Gastroesophageal sphincter (tissue), 4 donors: ENCODE measurements around the gene OS9. TPM values are rescaled to one million over a fixed set of nuclear protein-coding genes. Genes with fewer than 3 reads are reported as not detected.
A peak's percentile ranks its signal among the peaks of the same experiment; 100 is the strongest.
"Not testable (repeated sequence)": the region's sequence is repeated elsewhere in the genome, so short reads cannot be mapped to it uniquely, and the experiment has no call there.

Experiments used
- ATAC-seq: fragments of 150-250 bp; one replicate; pipeline ENCODE4 v1.9.1; 2016; ENCODE audit warnings: mild to moderate bottlenecking, moderate library complexity
- H3K27ac ChIP-seq, 4 donors: fragments of 200-600 bp; sonication (generic) in 3 of 4; 1 replicate in 3 of 4; 2 replicates in 1 of 4; pipeline ENCODE4 v1.5.1; 2016 to 2019
- H3K27me3 ChIP-seq: fragments of 200-600 bp; sonication (generic); one replicate; pipeline ENCODE4 v1.5.1; 2019
- H3K36me3 ChIP-seq, 2 donors: fragments of 200-600 bp; sonication (generic); one replicate each; pipeline ENCODE4 v1.5.1; 2019; ENCODE audit warnings: control low read depth in 1 of 2
- H3K4me1 ChIP-seq, 3 donors: fragments of 200-600 bp; sonication (generic); 1 replicate in 2 of 3; 2 replicates in 1 of 3; pipeline ENCODE4 v1.5.1; 2016 to 2019; ENCODE audit warnings: control low read depth in 2 of 3
- H3K4me3 ChIP-seq, 2 donors: fragments of 200-600 bp; sonication (generic); one replicate each; pipeline ENCODE4 v1.5.1; 2019; ENCODE audit warnings: mild to moderate bottlenecking in 1 of 2, moderate library complexity in 1 of 2
- H3K9me3 ChIP-seq, 3 donors: fragments of 200-600 bp; sonication (generic); one replicate each; pipeline ENCODE4 v1.5.1; 2017 to 2019; ENCODE audit warnings: control low read depth in 2 of 3
- EP300 ChIP-seq: sonication (generic); formaldehyde crosslinking; IDR thresholded peaks from one replicate; pipeline ENCODE4 v1.6.1; 2017; ENCODE audit warnings: antibody characterized with exemption, mild to moderate bottlenecking
- POLR2A ChIP-seq, 2 donors: fragments of 450-650 bp; IDR thresholded peaks; one replicate each; pipeline ENCODE4 v1.6.1; 2017; ENCODE audit warnings: antibody characterized with exemption in 2 of 2, mild to moderate bottlenecking in 2 of 2, moderate library complexity in 1 of 2
- POLR2AphosphoS5 ChIP-seq: sonication (generic); formaldehyde crosslinking; IDR thresholded peaks from one replicate; pipeline ENCODE4 v1.6.1; 2017; ENCODE audit warnings: antibody characterized with exemption
- WGBS, 2 donors: methylation state at CpG; one replicate each; pipeline ENCODE4 v1.1.5; 2018; ENCODE audit warnings: low coverage in 1 of 2; 5-methylcytosine and 5-hydroxymethylcytosine counted together
- total RNA-seq, 4 donors: library from RNA; depleted of rRNA; stranded (reverse); fragments of >200 nt; gene quantifications; one replicate each; pipeline ENCODE4 v1.1.0, GENCODE V29; 2016
- TF ChIP-seq, protein P1 (sequence below), 4 experiments: fragments of 200-600 bp in 2 of 4; fragments of 450-650 bp in 2 of 4; sonication (generic) in 1 of 4; IDR thresholded peaks; one replicate each; pipeline ENCODE4 v1.5.1; 2017 to 2019; ENCODE audit warnings: antibody characterized with exemption in 4 of 4, mild to moderate bottlenecking in 2 of 4, moderate library complexity in 2 of 4

OS9 gene
- total RNA-seq, 4 donors from 2014 or later, result 161 to 235 (median 186) TPM

DNA sequence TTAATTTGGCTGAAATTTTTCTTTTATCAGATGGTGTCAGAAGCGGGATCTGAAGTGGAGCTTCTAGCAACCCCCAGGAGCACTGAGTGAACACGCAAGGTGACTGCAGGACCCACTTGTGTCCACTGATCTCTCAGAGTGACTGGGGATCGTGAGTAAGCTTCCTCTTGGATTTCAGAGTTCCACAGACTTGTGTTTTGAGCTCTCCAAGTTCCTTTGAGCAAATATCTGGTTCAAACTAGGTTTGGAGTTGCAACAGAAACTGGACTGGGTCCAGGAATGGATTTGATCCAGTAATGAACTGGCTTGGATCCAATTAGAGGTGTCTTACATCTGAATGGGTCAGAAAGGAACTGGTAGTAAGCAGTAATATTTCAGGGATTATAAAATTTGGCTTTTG, 36.2 kb upstream of the OS9 start:
- Histone ChIP-seq H3K4me3 (no peak overlapping the region), H3K9me3 (no peaks in the 10 kb centered on the region), H3K27ac (no peak overlapping the region), H3K36me3 (no peaks in the 10 kb centered on the region), H3K4me1 (peaks cover 0 to 8% (median 0%) of the 10 kb centered on the region in 3 donors), H3K27me3 (no peaks in the 10 kb centered on the region)
- WGBS, 2 donors, result 46 to 54% methylated on average over 2 to 3 of the region's 3 CpGs
- TF ChIP-seq POLR2A (IDR thresholded peaks at IDR 0.05), result no peak
- peak; percentile 46 for TF ChIP-seq POLR2AphosphoS5
- TF ChIP-seq, protein P1, sequence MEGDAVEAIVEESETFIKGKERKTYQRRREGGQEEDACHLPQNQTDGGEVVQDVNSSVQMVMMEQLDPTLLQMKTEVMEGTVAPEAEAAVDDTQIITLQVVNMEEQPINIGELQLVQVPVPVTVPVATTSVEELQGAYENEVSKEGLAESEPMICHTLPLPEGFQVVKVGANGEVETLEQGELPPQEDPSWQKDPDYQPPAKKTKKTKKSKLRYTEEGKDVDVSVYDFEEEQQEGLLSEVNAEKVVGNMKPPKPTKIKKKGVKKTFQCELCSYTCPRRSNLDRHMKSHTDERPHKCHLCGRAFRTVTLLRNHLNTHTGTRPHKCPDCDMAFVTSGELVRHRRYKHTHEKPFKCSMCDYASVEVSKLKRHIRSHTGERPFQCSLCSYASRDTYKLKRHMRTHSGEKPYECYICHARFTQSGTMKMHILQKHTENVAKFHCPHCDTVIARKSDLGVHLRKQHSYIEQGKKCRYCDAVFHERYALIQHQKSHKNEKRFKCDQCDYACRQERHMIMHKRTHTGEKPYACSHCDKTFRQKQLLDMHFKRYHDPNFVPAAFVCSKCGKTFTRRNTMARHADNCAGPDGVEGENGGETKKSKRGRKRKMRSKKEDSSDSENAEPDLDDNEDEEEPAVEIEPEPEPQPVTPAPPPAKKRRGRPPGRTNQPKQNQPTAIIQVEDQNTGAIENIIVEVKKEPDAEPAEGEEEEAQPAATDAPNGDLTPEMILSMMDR (IDR thresholded peaks at IDR 0.05), result peak in 1 of 4 experiments; percentile 8
- no peak for TF ChIP-seq EP300
- ATAC-seq, result peak; percentile 81

DNA sequence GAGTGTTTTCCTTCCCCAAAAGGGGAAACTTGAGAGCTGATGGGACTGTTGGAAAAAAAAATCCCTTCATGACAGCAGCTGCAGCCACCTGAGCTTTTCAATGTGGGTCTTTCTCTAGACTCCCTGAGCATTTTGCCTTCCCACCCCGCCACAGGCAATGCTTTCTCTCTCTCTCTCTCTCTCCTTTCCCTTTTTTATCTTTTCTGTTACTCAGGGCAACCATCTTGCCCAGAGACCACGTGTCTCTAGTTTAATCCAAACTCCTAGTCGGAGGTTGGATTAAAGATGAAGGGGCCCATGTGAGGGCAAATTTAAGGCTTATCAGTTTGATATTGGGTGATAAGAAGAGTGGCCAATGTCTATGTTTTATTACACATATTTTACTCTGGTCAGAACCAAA, 35.0 kb upstream of the OS9 start:
- H3K36me3 ChIP-seq, result no peaks in the 10 kb centered on the region
- TF ChIP-seq POLR2AphosphoS5, result no peak
- TF ChIP-seq, protein P1 (IDR thresholded peaks at IDR 0.05), result no peak
- TF ChIP-seq EP300, result no peak
- TF ChIP-seq POLR2A (IDR thresholded peaks at IDR 0.05), result no peak
- 49 to 55% methylated on average over 3 of the region's 3 CpGs for WGBS, 2 donors
- H3K4me3 ChIP-seq, result no peak overlapping the region
- H3K9me3 ChIP-seq, result no peaks in the 10 kb centered on the region
- no peak for ATAC-seq
- H3K27me3 ChIP-seq, result no peaks in the 10 kb centered on the region
- H3K4me1 ChIP-seq, result peaks cover 0 to 8% (median 0%) of the 10 kb centered on the region in 3 donors
- H3K27ac ChIP-seq, result no peak overlapping the region

DNA sequence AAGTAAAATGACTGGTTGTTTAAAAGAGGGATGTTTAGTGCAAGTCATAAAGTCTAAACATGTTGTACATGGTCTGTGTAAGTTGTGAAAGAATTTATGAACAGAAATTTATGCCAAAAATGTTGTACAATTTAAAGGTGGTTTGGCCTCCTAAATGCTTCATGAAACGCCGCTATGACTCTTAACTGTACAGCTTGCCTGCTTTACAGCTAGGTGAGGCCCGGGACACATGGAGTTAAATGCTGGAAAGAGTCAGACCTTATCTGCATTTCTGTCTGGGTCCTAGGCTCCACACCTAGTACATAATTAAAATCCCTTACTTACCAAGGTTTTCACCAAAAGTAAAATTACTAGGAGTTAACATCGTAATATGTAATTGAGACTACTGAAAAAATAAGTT, 32.6 kb upstream of the OS9 start:
- Histone ChIP-seq H3K4me3 (no peak overlapping the region), H3K4me1 (peaks cover 0 to 8% (median 0%) of the 10 kb centered on the region in 3 donors), H3K27ac (no peak overlapping the region), H3K9me3 (no peaks in the 10 kb centered on the region), H3K36me3 (no peaks in the 10 kb centered on the region), H3K27me3 (no peaks in the 10 kb centered on the region)
- 78 to 86% methylated on average over 4 of the region's 4 CpGs for WGBS, 2 donors
- TF ChIP-seq EP300, result no peak
- ATAC-seq, result no peak

DNA sequence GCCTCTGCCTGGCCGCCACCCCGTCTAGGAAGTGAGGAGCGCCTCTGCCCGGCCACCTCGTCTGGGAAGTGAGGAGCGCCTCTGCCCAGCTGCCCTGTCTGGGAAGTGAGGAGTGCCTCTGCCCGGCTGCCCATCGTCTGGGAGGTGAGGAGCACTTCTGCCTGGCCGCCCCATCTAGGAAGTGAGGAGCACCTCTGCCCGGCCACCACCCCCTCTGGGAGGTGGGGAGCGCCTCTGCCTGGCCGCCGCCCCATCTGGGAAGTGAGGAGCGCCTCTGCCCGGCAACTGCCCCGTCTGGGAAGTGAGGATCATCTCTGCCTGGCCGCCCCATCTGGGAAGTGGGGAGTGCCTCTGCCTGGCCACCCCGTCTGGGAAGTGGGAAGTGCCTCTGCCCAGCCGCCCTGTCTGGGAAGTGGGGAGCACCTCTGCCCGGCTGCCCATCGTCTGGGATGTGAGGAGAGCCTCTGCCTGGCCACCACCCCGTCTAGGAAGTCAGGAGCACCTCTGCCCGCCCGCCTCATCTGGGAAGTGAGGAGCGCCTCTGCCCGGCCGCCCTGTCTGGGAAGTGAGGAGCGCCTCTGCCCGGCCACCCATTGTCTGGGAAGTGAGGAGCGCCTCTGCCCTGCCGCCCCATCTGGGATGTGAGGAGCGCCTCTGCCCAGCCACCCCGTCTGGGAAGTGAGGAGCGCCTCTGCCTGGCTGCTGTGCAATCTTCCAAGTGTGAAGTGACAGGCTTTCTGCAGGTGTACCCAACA, 28.7 kb upstream of the OS9 start:
- H3K27ac ChIP-seq, H3K4me1 ChIP-seq, H3K9me3 ChIP-seq, H3K36me3 ChIP-seq, H3K4me3 ChIP-seq, H3K27me3 ChIP-seq, ATAC-seq: not testable (repeated sequence)
- WGBS, 2 donors, result no CpG with 5 or more reads among the region's 34 CpGs

DNA sequence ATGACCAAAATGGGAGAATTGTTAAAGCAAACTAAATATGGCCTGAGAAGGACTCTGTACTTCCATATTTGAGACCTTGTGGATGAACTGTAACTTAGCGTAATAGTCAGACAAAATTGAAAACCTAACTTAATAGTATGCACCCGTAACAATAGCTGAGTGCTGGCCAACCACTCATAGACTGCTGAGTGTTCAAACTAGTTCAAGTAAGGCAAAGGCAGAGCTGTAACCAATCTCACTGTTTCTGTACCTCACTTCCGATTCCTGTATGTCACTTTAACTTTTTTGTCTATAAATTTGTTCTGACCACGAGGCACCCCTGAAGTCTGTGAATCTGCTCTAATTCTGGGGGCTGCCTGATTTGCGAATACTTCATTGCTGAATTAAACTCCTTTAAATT, 27.0 kb upstream of the OS9 start:
- TF ChIP-seq, protein P1 (IDR thresholded peaks at IDR 0.05), result no peak
- TF ChIP-seq POLR2AphosphoS5 (no peak), POLR2A (IDR thresholded peaks at IDR 0.05) (no peak), EP300 (no peak)
- no peak overlapping the region for H3K4me3 ChIP-seq
- no peaks in the 10 kb centered on the region for H3K4me1 ChIP-seq
- H3K36me3 ChIP-seq, result no peaks in the 10 kb centered on the region
- H3K9me3 ChIP-seq, result no peaks in the 10 kb centered on the region
- no peak overlapping the region for H3K27ac ChIP-seq
- ATAC-seq, result no peak
- WGBS, 2 donors, result 68 to 70% methylated on average over 5 of the region's 5 CpGs
- H3K27me3 ChIP-seq, result peaks cover 14% of the 10 kb centered on the region

DNA sequence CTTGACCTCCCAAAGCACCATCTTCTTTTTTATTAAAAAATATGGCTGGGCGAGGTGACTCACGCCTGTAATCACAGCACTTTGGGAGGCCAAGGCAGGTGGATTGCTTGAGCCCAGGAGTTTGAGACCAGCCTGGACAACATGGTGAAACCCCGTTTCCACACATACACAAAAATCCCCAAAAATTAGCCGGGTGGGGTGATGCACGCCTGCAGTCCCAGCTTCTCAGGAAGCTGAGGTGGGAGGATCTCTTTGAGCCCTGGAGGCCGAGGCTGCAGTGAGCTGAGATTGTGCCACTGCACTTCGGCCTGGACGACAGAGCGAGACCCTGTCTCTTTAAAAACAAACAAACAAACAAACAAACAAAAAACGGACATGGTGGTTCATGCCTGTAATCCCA, 24.2 kb upstream of the OS9 start:
- peaks cover 20% of the 10 kb centered on the region for H3K27me3 ChIP-seq
- 76 to 86% methylated on average over 4 to 5 of the region's 10 CpGs for WGBS, 2 donors
- H3K36me3 ChIP-seq, H3K9me3 ChIP-seq, ATAC-seq, H3K4me1 ChIP-seq, H3K27ac ChIP-seq, H3K4me3 ChIP-seq: not testable (repeated sequence)

DNA sequence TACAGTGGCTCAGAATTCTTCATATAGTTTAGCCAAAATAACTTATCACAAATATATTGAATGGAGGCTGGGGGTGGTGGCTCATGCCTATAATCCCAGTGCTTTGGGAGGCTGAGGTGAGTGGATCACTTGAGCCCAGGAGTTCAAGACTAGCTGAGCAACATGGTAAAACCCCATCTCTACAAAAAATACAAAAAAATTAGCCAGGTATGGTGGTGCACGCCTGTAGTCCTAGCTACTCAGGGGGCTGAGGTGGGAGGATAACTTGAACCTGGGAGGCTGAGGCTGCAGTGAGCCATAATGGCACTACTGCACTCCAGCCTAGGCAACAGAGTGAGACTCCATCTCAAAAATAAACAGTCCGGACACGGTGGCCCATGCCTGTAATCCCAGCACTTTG, 22.1 kb upstream of the OS9 start:
- not testable (repeated sequence) for ATAC-seq, H3K4me1 ChIP-seq, H3K9me3 ChIP-seq, H3K27ac ChIP-seq, H3K4me3 ChIP-seq, H3K36me3 ChIP-seq
- WGBS, 2 donors, result 88 to 90% methylated on average over 3 of the region's 3 CpGs
- H3K27me3 ChIP-seq, result peaks cover 20% of the 10 kb centered on the region
